ENCODE results near the gene CELSR2. TPM values are rescaled to one million over a fixed set of nuclear protein-coding genes. Genes with fewer than 3 reads are reported as not detected.

The CELSR2 gene
- total RNA-seq, result 1 to 10 TPM; 1.9 to 2.0 TPM

- CTCF ChIA-PET, result interaction anchor here (0.6 to 1.0 kb wide), 4 partner anchors 25 to 157 kb away, joined by 3 read pairs; no protein-coding TSS in a partner anchor
- Mint-ChIP-seq H3K36me3 (ENCODE audit: low read depth) (no peaks in the 10 kb centered on the region), H3K4me1 (peaks cover 4% of the 10 kb centered on the region), H3K9me3 (ENCODE audit: low read depth) (no peaks in the 10 kb centered on the region), H3K4me3 (peak within 1 kb of the TSS; percentile 47), H3K27me3 (peaks cover 4% of the 10 kb centered on the region), H3K27ac (no peak within 1 kb of the TSS)
- intact Hi-C loops (cut with DNase I, micrococcal nuclease), result loop anchor here in 1 of 2 experiments (1.0 kb wide), 3 partner anchors 8 to 235 kb away; partner anchors contain the start of gene PSRC1
- ATAC-seq, result peak; percentile 89
- peak; percentile 80 for DNase-seq
- POLR2A ChIA-PET, result no interaction called here
These were observed at the start of gene CELSR2 for GRCh38 chr1:109248797-109249629. TSS of gene CELSR2 (plus strand) at chr1:109249539. CDS start at chr1:109250080, 541 bp downstream.

GRCh38 chr1:109199710-109200109 lies 49.6 kb upstream of the CELSR2 start:
- intact Hi-C loops (cut with DNase I, micrococcal nuclease), result loop anchor here in 1 of 2 experiments (5.0 kb wide), 1 partner anchor 63 kb away; no protein-coding TSS in a partner anchor
- no peak for ATAC-seq
- ChIA-PET POLR2A (interaction anchor here (1.2 kb wide), 1 partner anchor 15 kb away, joined by 3 read pairs; no protein-coding TSS in a partner anchor), CTCF (interaction anchor here (0.7 to 2.8 kb wide), 18 partner anchors 10 to 295 kb away, joined by 3 to 12 read pairs (median 5); partner anchors contain the start of genes CYB561D1, PSRC1 and SARS1)
- Mint-ChIP-seq H3K4me3 (no peak overlapping the region), H3K27ac (peak overlapping the region; percentile 53), H3K27me3 (no peaks in the 10 kb centered on the region), H3K4me1 (peaks cover 26% of the 10 kb centered on the region), H3K36me3 (ENCODE audit: low read depth) (no peaks in the 10 kb centered on the region), H3K9me3 (ENCODE audit: low read depth) (no peaks in the 10 kb centered on the region)
- DNase-seq, result peak; percentile 36

GRCh38 chr1:109201123-109201703 lies 48.1 kb upstream of the CELSR2 start:
- Mint-ChIP-seq H3K27ac (no peak overlapping the region), H3K36me3 (ENCODE audit: low read depth) (no peaks in the 10 kb centered on the region)
- POLR2A ChIA-PET, result interaction anchor here (0.6 to 1.0 kb wide), 3 partner anchors 13 to 101 kb away, joined by 3 to 12 read pairs (median 4); partner anchors contain the start of gene SARS1

GRCh38 chr1:109204484-109204883 lies 44.9 kb upstream of the CELSR2 start:
- CTCF ChIA-PET, result interaction anchor here (0.9 to 2.0 kb wide), 5 partner anchors 9 to 286 kb away, joined by 3 to 5 read pairs (median 4); partner anchors contain the start of gene SARS1
- intact Hi-C loops (cut with DNase I, micrococcal nuclease), result loop anchor here in 1 of 2 experiments (5.0 kb wide), 1 partner anchor 58 kb away; no protein-coding TSS in a partner anchor

More at GRCh38 chr1:109201123-109201703, 48.1 kb upstream of the CELSR2 start:
- DNase-seq, result peak; percentile 91
- Mint-ChIP-seq H3K27me3 (no peaks in the 10 kb centered on the region), H3K4me1 (peaks cover 26% of the 10 kb centered on the region), H3K4me3 (no peak overlapping the region), H3K9me3 (ENCODE audit: low read depth) (no peaks in the 10 kb centered on the region)
- ATAC-seq, result peak; percentile 92
- intact Hi-C loops (cut with DNase I, micrococcal nuclease), result loop anchor here (1.0 to 5.0 kb wide), 5 partner anchors 12 to 331 kb away; partner anchors contain the start of gene SARS1 (in 2 of the 2)
- CTCF ChIA-PET, result interaction anchor here (0.6 to 2.8 kb wide), 22 partner anchors 9 to 358 kb away, joined by 3 to 45 read pairs (median 4); partner anchors contain the start of genes CYB561D1, PSMA5, PSRC1 and SARS1

GRCh38 chr1:109206339-109206738 lies 43.0 kb upstream of the CELSR2 start:
- ChIA-PET CTCF (interaction anchor here (0.6 to 1.7 kb wide), 4 partner anchors 10 to 275 kb away, joined by 3 to 4 read pairs (median 3); no protein-coding TSS in a partner anchor), POLR2A (no interaction called here)
- DNase-seq (no peak), ATAC-seq (no peak)
- Mint-ChIP-seq H3K9me3 (ENCODE audit: low read depth) (no peaks in the 10 kb centered on the region), H3K36me3 (ENCODE audit: low read depth) (no peaks in the 10 kb centered on the region), H3K27ac (no peak overlapping the region), H3K4me3 (no peak overlapping the region), H3K4me1 (peaks cover 3% of the 10 kb centered on the region), H3K27me3 (peaks cover 1% of the 10 kb centered on the region)
- intact Hi-C loops (cut with DNase I, micrococcal nuclease), result no loop called here

More at GRCh38 chr1:109204484-109204883, 44.9 kb upstream of the CELSR2 start:
- ATAC-seq (no peak), DNase-seq (no peak)
- H3K4me3 Mint-ChIP-seq, result no peak overlapping the region
- H3K9me3 Mint-ChIP-seq (ENCODE audit: low read depth), result no peaks in the 10 kb centered on the region
- POLR2A ChIA-PET, result no interaction called here
- peaks cover 1% of the 10 kb centered on the region for H3K27me3 Mint-ChIP-seq
- H3K4me1 Mint-ChIP-seq, result peaks cover 13% of the 10 kb centered on the region
- no peaks in the 10 kb centered on the region for H3K36me3 Mint-ChIP-seq (ENCODE audit: low read depth)
- H3K27ac Mint-ChIP-seq, result no peak overlapping the region

GRCh38 chr1:109207467-109208103 lies 41.8 kb upstream of the CELSR2 start:
- no peaks in the 10 kb centered on the region for H3K36me3 Mint-ChIP-seq (ENCODE audit: low read depth)
- POLR2A ChIA-PET, result no interaction called here

GRCh38 chr1:109208394-109208793 lies 40.9 kb upstream of the CELSR2 start:
- DNase-seq (no peak), ATAC-seq (no peak)
- Mint-ChIP-seq H3K4me1 (peaks cover 5% of the 10 kb centered on the region), H3K4me3 (no peak overlapping the region), H3K36me3 (ENCODE audit: low read depth) (no peaks in the 10 kb centered on the region), H3K27ac (no peak overlapping the region), H3K27me3 (peaks cover 1% of the 10 kb centered on the region), H3K9me3 (ENCODE audit: low read depth) (no peaks in the 10 kb centered on the region)
- intact Hi-C loops (cut with DNase I, micrococcal nuclease), result no loop called here
- ChIA-PET CTCF (no interaction called here), POLR2A (no interaction called here)

More at GRCh38 chr1:109207467-109208103, 41.8 kb upstream of the CELSR2 start:
- CTCF ChIA-PET, result interaction anchor here (0.5 to 0.7 kb wide), 2 partner anchors 8 to 327 kb away, joined by 3 to 4 read pairs; no protein-coding TSS in a partner anchor
- peaks cover 1% of the 10 kb centered on the region for H3K27me3 Mint-ChIP-seq
- H3K27ac Mint-ChIP-seq, result no peak overlapping the region
- no peaks in the 10 kb centered on the region for H3K9me3 Mint-ChIP-seq (ENCODE audit: low read depth)
- ATAC-seq (no peak), DNase-seq (no peak)
- intact Hi-C loops (cut with DNase I, micrococcal nuclease), result no loop called here
- H3K4me3 Mint-ChIP-seq, result no peak overlapping the region
- no peaks in the 10 kb centered on the region for H3K4me1 Mint-ChIP-seq

GRCh38 chr1:109208836-109209463 lies 40.4 kb upstream of the CELSR2 start:
- Mint-ChIP-seq H3K27ac (no peak overlapping the region), H3K4me1 (peaks cover 6% of the 10 kb centered on the region), H3K9me3 (ENCODE audit: low read depth) (no peaks in the 10 kb centered on the region), H3K27me3 (peaks cover 1% of the 10 kb centered on the region), H3K4me3 (no peak overlapping the region), H3K36me3 (ENCODE audit: low read depth) (no peaks in the 10 kb centered on the region)
- intact Hi-C loops (cut with DNase I, micrococcal nuclease), result no loop called here
- ChIA-PET CTCF (no interaction called here), POLR2A (no interaction called here)
- DNase-seq, result no peak
- ATAC-seq, result no peak

GRCh38 chr1:109210058-109210457 lies 39.3 kb upstream of the CELSR2 start:
- Mint-ChIP-seq H3K27me3 (peaks cover 1% of the 10 kb centered on the region), H3K27ac (no peak overlapping the region), H3K36me3 (ENCODE audit: low read depth) (peaks cover 9% of the 10 kb centered on the region), H3K4me1 (peaks cover 8% of the 10 kb centered on the region), H3K4me3 (no peak overlapping the region), H3K9me3 (ENCODE audit: low read depth) (no peaks in the 10 kb centered on the region)
- intact Hi-C loops (cut with DNase I, micrococcal nuclease), result loop anchor here (5.0 to 10.0 kb wide), 2 partner anchors 168 to 1125 kb away; partner anchors contain the start of genes RBM15 (in 1 of the 2) and WDR47 (in 1 of the 2)
- ATAC-seq (no peak), DNase-seq (no peak)
- ChIA-PET CTCF (interaction anchor here (1.2 kb wide), 1 partner anchor 9 kb away, joined by 5 read pairs; no protein-coding TSS in a partner anchor), POLR2A (no interaction called here)

- DNase-seq, result no peak
- Mint-ChIP-seq H3K4me3 (peak overlapping the region; percentile 97), H3K27me3 (peaks cover 1% of the 10 kb centered on the region), H3K9me3 (ENCODE audit: low read depth) (no peaks in the 10 kb centered on the region), H3K27ac (peak overlapping the region; percentile 60), H3K4me1 (peaks cover 28% of the 10 kb centered on the region), H3K36me3 (ENCODE audit: low read depth) (peaks cover 32% of the 10 kb centered on the region)
- no peak for ATAC-seq
- ChIA-PET CTCF (interaction anchor here (0.5 to 6.8 kb wide), 16 partner anchors 10 to 333 kb away, joined by 3 to 45 read pairs (median 5); partner anchors contain the start of genes ELAPOR1 and PSRC1), POLR2A (interaction anchor here (1.4 to 2.3 kb wide), 2 partner anchors 12 kb away, joined by 3 to 12 read pairs; no protein-coding TSS in a partner anchor)
- intact Hi-C loops (cut with DNase I, micrococcal nuclease), result loop anchor here (1.0 to 10.0 kb wide), 10 partner anchors 12 to 1121 kb away; partner anchors contain the start of genes WDR47 (in 2 of the 2), CYB561D1 (in 1 of the 2), ELAPOR1 (in 1 of the 2) and PRPF38B (in 1 of the 2)
These were observed 36.0 kb upstream of the CELSR2 start for GRCh38 chr1:109213345-109213823.
